Measurements from ENCODE around the gene COPB1. TPM values are rescaled to one million over a fixed set of nuclear protein-coding genes. Genes with fewer than 3 reads are reported as not detected.

The COPB1 gene
- total RNA-seq, 4 donors from 2014 or later: 62.8 to 66.0 (median 64.8) TPM

DNA sequence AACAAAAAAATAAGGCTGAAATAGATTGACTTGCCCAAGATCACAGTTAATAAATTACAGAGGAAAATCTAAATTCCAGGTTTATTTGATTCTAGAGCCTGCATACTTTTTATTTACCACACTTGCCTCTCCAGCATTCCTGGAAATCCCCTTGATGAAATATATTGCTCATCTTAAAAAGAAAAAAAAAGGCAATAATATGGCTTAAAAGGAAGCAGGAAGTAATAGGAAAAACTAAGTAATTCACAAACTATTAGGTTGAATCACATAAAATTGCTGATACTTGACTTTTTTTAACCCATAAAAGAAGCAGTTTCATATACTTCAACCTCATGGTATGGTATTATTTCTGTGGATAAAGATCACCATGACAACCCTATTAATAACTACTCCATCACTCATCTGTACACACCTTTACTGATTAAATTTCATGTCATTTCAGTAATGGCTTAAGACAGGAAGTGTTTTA lies 52.9 kb downstream of the COPB1 start:
- no peak for DNase-seq (ENCODE audit: low spot score in 2 of 2)
- H3K9me3 ChIP-seq: no peaks in the 10 kb centered on the region
- H3K27me3 ChIP-seq: no peaks in the 10 kb centered on the region
- H3K4me1 ChIP-seq: peaks cover 12% of the 10 kb centered on the region
- H3K4me3 ChIP-seq: no peak overlapping the region
- H3K36me3 ChIP-seq: no peaks in the 10 kb centered on the region
- H3K27ac ChIP-seq: no peak overlapping the region
- TF ChIP-seq POLR2AphosphoS5 (IDR thresholded peaks at IDR 0.05) (no peak), POLR2A (IDR thresholded peaks at IDR 0.05) (no peak), EP300 (IDR thresholded peaks at IDR 0.05) (no peak)
- TF ChIP-seq, protein P1, sequence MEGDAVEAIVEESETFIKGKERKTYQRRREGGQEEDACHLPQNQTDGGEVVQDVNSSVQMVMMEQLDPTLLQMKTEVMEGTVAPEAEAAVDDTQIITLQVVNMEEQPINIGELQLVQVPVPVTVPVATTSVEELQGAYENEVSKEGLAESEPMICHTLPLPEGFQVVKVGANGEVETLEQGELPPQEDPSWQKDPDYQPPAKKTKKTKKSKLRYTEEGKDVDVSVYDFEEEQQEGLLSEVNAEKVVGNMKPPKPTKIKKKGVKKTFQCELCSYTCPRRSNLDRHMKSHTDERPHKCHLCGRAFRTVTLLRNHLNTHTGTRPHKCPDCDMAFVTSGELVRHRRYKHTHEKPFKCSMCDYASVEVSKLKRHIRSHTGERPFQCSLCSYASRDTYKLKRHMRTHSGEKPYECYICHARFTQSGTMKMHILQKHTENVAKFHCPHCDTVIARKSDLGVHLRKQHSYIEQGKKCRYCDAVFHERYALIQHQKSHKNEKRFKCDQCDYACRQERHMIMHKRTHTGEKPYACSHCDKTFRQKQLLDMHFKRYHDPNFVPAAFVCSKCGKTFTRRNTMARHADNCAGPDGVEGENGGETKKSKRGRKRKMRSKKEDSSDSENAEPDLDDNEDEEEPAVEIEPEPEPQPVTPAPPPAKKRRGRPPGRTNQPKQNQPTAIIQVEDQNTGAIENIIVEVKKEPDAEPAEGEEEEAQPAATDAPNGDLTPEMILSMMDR (IDR thresholded peaks at IDR 0.05): no peak

DNA sequence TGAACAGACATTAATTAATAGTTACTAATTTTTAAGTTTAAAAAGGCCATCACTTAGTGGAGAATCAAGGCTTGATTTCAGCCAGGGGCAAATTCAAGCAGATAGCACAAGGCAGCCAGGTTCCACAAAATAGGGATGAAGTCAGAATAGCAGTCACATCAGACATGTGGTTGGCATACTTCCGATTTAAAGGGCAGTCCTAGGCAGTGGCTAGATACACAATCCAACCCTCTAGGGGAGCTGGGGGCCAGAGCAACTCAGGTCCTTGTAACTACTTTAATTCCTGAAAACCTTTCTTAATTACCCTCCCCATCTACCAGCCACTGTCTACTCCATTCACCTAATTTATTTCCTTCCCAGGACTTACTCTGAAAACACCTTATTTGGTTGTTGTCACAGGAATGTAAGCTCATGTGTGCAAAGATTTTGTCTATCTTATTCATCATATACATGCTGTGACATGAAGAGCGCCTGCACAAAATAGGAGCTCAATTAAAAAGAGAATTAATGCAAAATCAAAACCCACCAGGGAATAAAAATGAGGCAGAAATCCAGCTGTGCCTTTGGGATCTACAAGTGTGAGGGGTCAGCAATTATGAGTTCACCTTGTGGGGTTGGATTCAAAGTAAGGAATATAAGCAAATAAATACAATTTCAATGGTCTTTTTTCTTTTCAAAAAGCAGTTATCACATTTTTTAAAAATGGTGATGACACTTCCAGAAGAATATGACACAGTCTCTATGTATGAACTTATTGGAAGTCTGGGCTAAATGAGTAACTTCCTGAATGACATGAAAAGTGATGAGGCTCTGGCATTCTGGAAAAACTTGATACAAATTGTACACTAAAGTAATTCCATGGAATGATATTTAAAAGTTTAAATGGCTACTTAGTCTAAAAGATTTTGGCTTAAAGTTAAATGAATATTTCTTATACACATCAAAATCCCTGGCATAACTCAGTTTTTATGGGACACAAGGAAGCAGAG lies 53.8 kb downstream of the COPB1 start:
- H3K9me3 ChIP-seq: no peaks in the 10 kb centered on the region
- no peaks in the 10 kb centered on the region for H3K36me3 ChIP-seq
- H3K4me1 ChIP-seq: peaks cover 12% of the 10 kb centered on the region
- H3K27ac ChIP-seq: no peak overlapping the region
- 85% methylated on average over 2 of the region's 2 CpGs for WGBS
- H3K27me3 ChIP-seq: no peaks in the 10 kb centered on the region
- H3K4me3 ChIP-seq: no peak overlapping the region
- TF ChIP-seq POLR2AphosphoS5 (IDR thresholded peaks at IDR 0.05): no peak
- no peak for TF ChIP-seq EP300 (IDR thresholded peaks at IDR 0.05)
- TF ChIP-seq, protein P1 (IDR thresholded peaks at IDR 0.05): no peak
- TF ChIP-seq POLR2A (IDR thresholded peaks at IDR 0.05): no peak
- no peak for DNase-seq (ENCODE audit: low spot score in 2 of 2)

DNA sequence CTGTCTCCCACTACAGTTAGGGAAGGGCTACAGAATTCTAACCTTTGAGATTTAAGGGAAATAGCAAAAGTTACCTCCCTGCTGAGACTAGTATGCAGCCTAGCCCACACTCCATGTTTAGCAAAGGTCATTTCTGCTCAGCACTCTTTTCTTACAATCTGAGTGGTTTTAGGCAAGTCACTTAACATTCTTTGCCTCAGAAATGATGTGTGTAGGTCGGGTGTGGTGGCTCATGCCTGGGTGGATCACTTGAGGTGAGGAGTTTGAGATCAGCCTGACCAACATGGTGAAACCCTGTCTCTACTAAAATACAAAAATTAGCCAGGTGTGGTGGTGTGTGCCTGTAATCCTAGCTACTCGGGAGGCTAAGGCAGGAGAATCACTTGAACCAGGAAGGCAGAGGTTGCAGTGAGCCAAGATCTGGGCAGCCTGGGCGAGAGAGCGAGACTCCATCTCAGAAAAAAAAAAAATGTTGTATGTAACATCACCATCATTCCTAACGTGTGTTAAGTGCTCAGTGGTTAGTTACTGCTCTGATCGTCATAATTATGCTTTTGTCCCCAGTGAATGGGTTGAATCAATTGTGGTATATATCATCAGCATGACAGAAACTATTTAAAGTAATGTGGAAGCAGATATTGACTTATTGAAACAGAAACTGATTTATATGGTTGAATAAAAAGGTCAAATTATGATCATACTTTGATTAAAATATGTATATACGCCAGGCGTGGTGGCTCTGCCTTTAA lies 55.0 kb downstream of the COPB1 start:
- Histone ChIP-seq H3K9me3 (no peaks in the 10 kb centered on the region), H3K4me3 (no peak overlapping the region), H3K27me3 (no peaks in the 10 kb centered on the region), H3K4me1 (peaks cover 12% of the 10 kb centered on the region), H3K27ac (no peak overlapping the region), H3K36me3 (no peaks in the 10 kb centered on the region)
- TF ChIP-seq POLR2A (IDR thresholded peaks at IDR 0.05) (no peak), POLR2AphosphoS5 (IDR thresholded peaks at IDR 0.05) (no peak), EP300 (IDR thresholded peaks at IDR 0.05) (no peak)
- TF ChIP-seq, protein P1 (IDR thresholded peaks at IDR 0.05): no peak
- no peak for DNase-seq (ENCODE audit: low spot score in 2 of 2)
- WGBS: 95% methylated on average over 8 of the region's 8 CpGs

DNA sequence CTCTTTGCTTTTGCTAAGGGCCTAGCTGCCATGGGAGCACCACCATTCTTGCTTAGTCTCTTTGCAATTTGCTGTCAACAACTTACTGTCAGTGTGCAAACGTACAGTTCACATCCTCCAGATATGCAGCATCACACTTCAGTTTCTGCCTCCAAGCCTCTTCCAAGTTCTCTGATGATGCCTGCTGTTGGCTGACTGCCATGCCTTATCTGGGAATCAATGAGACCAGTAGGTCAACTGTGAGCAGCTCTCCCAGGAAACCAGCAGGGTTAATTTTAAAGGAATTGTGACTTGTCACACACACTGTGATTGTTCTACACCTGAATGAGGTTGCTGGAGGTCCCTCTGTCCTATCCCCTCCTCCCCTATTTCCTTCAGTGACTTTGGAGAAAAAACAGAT lies 56.0 kb downstream of the COPB1 start:
- no peaks in the 10 kb centered on the region for H3K36me3 ChIP-seq
- no peak overlapping the region for H3K4me3 ChIP-seq
- H3K9me3 ChIP-seq: no peaks in the 10 kb centered on the region
- no peaks in the 10 kb centered on the region for H3K27me3 ChIP-seq
- H3K4me1 ChIP-seq: peaks cover 5% of the 10 kb centered on the region
- 63% methylated on average over 1 of the region's 1 CpG for WGBS
- H3K27ac ChIP-seq: no peak overlapping the region
- TF ChIP-seq POLR2A (IDR thresholded peaks at IDR 0.05): no peak
- TF ChIP-seq, protein P1 (IDR thresholded peaks at IDR 0.05): no peak
- no peak for TF ChIP-seq POLR2AphosphoS5 (IDR thresholded peaks at IDR 0.05)
- DNase-seq (ENCODE audit: low spot score in 2 of 2): no peak
